GM12801 (cell line): ENCODE results near the gene MX1.

ENCODE experiments used
- CTCF ChIP-seq: IDR thresholded peaks from one replicate; pipeline ENCODE4 v1.5.1; 2011; ENCODE audit warnings: control low read depth; ENCODE audit not compliant: insufficient read length; ENCODE audit errors: extremely low read depth

MX1 gene

GRCh38 chr21:41429305-41429704 lies 3.3 kb downstream of the MX1 start:
- no peak for TF ChIP-seq CTCF

DNA sequence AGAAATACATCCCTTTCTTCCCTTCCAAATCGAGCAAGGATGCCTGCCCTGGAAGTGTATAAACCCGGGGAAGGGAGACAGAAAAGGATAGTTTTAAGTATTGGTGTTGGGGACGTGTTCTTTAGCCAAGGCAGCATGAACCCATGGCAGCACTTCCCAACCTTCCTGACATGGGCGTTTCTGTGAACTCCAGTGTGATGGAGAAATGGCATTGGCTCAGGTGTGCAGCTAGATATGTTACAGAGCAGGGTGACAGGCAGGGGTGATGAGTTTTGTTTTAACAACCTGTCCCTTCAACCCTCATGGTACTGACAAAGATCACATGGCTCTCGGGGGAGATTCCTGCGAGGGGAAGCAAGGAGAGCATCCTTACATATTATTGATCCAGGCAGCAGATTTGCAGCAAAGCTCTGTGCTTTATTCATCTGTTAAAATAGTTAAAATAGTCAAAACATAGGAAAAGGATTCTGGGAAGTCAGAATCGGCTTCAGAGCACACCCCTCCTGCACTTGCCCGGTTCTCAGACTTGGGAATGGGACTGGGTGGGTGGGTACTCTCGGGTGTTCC lies 4.0 kb downstream of the MX1 start:
- no peak for TF ChIP-seq CTCF

DNA sequence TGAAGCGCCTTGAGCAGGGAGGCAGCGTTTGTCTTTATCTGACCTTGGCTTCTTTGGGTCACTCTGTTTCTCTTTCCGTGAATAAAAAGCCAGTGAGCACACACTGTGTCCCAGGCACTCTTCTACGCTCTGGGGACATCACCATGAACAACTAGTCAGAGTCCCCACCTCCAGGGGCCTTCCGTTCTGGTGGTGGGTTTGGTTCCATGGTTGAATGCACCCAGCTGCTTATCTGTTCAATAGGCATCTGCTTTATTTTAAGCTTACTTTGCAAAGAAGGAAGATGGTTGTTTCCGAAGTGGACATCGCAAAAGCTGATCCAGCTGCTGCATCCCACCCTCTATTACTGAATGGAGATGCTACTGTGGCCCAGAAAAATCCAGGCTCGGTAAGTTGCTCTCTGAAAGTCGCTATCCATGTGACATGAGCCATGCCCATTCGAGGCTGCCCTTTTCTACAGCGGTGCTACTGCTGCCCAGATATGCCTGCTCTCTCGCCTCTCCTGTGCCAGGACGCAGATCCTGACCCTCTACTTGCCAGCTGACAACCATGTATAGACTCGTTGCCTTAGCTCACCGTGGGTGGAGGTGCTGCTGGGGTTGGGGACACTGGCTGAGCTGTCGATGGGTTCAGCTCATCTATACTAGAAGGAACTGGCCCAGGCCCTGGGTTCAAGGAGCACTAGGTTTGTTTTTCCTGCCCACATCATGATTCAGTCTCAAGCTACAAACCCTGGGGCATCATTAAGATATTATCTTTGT lies 5.9 kb downstream of the MX1 start:
- no peak for TF ChIP-seq CTCF

DNA sequence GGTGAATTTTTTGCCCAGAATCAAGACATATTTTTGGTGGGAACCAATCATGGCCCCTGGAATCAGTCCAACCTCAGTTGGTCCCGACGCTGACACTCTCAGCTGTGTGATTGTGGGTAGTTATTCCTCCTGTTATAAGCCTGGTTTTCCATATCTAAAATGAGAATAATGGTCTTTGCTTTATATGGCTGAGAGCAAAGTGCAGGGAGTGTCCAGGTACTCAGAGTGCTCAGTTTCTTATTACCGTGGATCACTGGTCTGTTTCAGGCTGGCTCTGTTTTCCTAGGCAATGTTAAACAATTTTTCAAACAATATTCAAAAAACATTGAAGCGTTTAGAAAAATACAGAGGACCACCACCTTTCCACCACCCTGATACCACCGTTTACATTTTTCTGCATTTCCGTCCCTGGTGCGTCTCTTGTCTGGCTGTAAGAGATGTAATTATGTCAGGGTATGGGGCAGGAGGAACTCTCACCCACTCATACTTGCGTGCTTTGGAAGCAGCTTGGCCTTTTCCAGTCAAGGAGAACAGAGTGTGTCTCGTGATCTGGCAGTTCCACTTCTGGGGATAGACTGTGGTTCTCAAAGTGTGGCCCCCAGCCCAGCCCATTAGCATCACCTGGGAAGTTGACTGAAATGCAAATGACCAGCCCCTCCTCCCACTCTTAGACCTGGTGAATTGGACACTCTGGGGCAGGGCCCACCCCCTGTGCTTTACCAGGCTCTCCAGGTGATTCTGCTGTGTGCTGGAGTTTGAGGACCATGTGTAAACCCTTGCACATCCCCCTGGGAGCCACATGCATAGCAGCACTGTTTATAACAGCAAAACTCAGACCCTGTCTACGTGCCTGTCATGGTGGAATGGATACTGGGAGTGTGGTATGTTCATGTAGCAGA lies 6.8 kb downstream of the MX1 start:
- no peak for TF ChIP-seq CTCF

GRCh38 chr21:41433566-41433965 lies 7.5 kb downstream of the MX1 start:
- TF ChIP-seq CTCF = no peak

GRCh38 chr21:41435706-41436105 lies 9.7 kb downstream of the MX1 start:
- TF ChIP-seq CTCF = no peak

GRCh38 chr21:41437729-41438128 lies 11.7 kb downstream of the MX1 start:
- TF ChIP-seq CTCF = no peak
